ENCODE measurements around the gene SOST.

GRCh38 chr17:43767713-43768059 is 9.1 kb upstream of the SOST start:
- TF ChIP-seq CTCF (IDR thresholded peaks at IDR 0.05): no peak
- no peak for TF ChIP-seq POLR2A (IDR thresholded peaks at IDR 0.05)
